SK-N-SH treated with all-trans-retinoic acid at 6 μM for 48 hours (cell line): Measurements from ENCODE around the gene UBE3C.

ENCODE experiments used
- ATAC-seq: fragments of 200-7000 bp; cut with Tn5 transposase; 3 replicates; pipeline ENCODE4 v1.9.1; 2020; ENCODE audit warnings: mild to moderate bottlenecking, moderate library complexity
- ARNTL ChIP-seq: fragments of 450-650 bp; formaldehyde crosslinking; IDR thresholded peaks from 2 replicates; pipeline ENCODE4 v1.5.0; 2020; ENCODE audit warnings: low read depth, mild to moderate bottlenecking, moderate library complexity, borderline replicate concordance
- BACH2 ChIP-seq: fragments of 250-450 bp; sonication (Bioruptor Pico); IDR thresholded peaks from 2 replicates; pipeline ENCODE4 v1.9.0; 2021; ENCODE audit warnings: mild to moderate bottlenecking, borderline replicate concordance
- CSDC2 ChIP-seq: fragments of 250-450 bp; sonication (Bioruptor Pico); IDR thresholded peaks from 2 replicates; pipeline ENCODE4 v1.5.0; 2020; ENCODE audit warnings: mild to moderate bottlenecking, moderate library complexity
- CSRNP3 ChIP-seq: fragments of 250-450 bp; sonication (Bioruptor Pico); IDR thresholded peaks from 2 replicates; pipeline ENCODE4 v1.5.1; 2021; ENCODE audit warnings: mild to moderate bottlenecking, moderate library complexity
- ESRRG ChIP-seq: fragments of 250-450 bp; sonication (Bioruptor Pico); IDR thresholded peaks from 2 replicates; pipeline ENCODE4 v1.6.1; 2021; ENCODE audit warnings: mild to moderate bottlenecking
- ISL1 ChIP-seq: fragments of 250-450 bp; sonication (Bioruptor Pico); IDR thresholded peaks from 2 replicates; pipeline ENCODE4 v2.1.2; 2022; ENCODE audit warnings: mild to moderate bottlenecking, moderate library complexity
- OSR1 ChIP-seq: fragments of 250-450 bp; sonication (Bioruptor Pico); IDR thresholded peaks from 2 replicates; pipeline ENCODE4 v1.8.0; 2022; ENCODE audit warnings: moderate library complexity, mild to moderate bottlenecking, inconsistent platforms
- PPARA ChIP-seq: fragments of 250-450 bp; sonication (Bioruptor Pico); IDR thresholded peaks from 2 replicates; pipeline ENCODE4 v1.5.0; 2020; ENCODE audit warnings: mild to moderate bottlenecking, borderline replicate concordance
- RARB ChIP-seq: fragments of 250-450 bp; sonication (Bioruptor Pico); IDR thresholded peaks from 2 replicates; pipeline ENCODE4 v1.8.0; 2021; ENCODE audit warnings: mild to moderate bottlenecking, moderate library complexity
- SNAI2 ChIP-seq: fragments of 250-450 bp; sonication (Bioruptor Pico); IDR thresholded peaks from 2 replicates; pipeline ENCODE4 v1.5.0; 2020; ENCODE audit warnings: mild to moderate bottlenecking, moderate library complexity
- TCF4 ChIP-seq: fragments of 250-450 bp; sonication (Bioruptor Pico); IDR thresholded peaks from 2 replicates; pipeline ENCODE4 v1.8.0; 2021; ENCODE audit warnings: mild to moderate bottlenecking, moderate library complexity, borderline replicate concordance
- TOX ChIP-seq: fragments of 250-450 bp; sonication (Bioruptor Pico); IDR thresholded peaks from 2 replicates; pipeline ENCODE4 v1.8.0; 2021; ENCODE audit warnings: mild to moderate bottlenecking, moderate library complexity, borderline replicate concordance
- ZC3H10 ChIP-seq: fragments of 250-450 bp; sonication (Bioruptor Pico); IDR thresholded peaks from 2 replicates; pipeline ENCODE4 v1.5.1; 2021; ENCODE audit warnings: mild to moderate bottlenecking, moderate library complexity
- ZFP3 ChIP-seq: fragments of 250-450 bp; sonication (Bioruptor Pico); IDR thresholded peaks from 2 replicates; pipeline ENCODE4 v1.5.0; 2020; ENCODE audit warnings: mild to moderate bottlenecking, moderate library complexity
- ZFP30 ChIP-seq: fragments of 450-650 bp; formaldehyde crosslinking; IDR thresholded peaks from 2 replicates; pipeline ENCODE4 v1.5.0; 2022; ENCODE audit warnings: mild to moderate bottlenecking, moderate library complexity
- ZNF565 ChIP-seq: fragments of 450-650 bp; formaldehyde crosslinking; conservative IDR thresholded peaks from 2 replicates; pipeline ENCODE4 v1.5.0; 2020; ENCODE audit warnings: low read depth, mild to moderate bottlenecking, moderate library complexity
- ZNF70 ChIP-seq: fragments of 450-650 bp; formaldehyde crosslinking; IDR thresholded peaks from 2 replicates; pipeline ENCODE4 v1.5.0; 2020; ENCODE audit warnings: mild to moderate bottlenecking, moderate library complexity
- ZNF8 ChIP-seq: fragments of 450-650 bp; formaldehyde crosslinking; IDR thresholded peaks from 2 replicates; pipeline ENCODE4 v1.5.0; 2020; ENCODE audit warnings: mild to moderate bottlenecking, moderate library complexity
- TF ChIP-seq, protein P1 (sequence below): fragments of 250-450 bp; sonication (Bioruptor Pico); IDR thresholded peaks from 2 replicates; pipeline ENCODE4 v1.8.0; 2020; ENCODE audit warnings: mild to moderate bottlenecking, moderate library complexity, borderline replicate concordance
- TF ChIP-seq, protein P2 (sequence below): fragments of 250-450 bp; sonication (Bioruptor Pico); IDR thresholded peaks from 2 replicates; pipeline ENCODE4 v1.5.0; 2020; ENCODE audit warnings: mild to moderate bottlenecking, moderate library complexity
- TF ChIP-seq, protein P3 (sequence below): fragments of 250-450 bp; sonication (Bioruptor Pico); IDR thresholded peaks from 2 replicates; pipeline ENCODE4 v1.8.0; 2021; ENCODE audit warnings: low read depth, mild to moderate bottlenecking, moderate library complexity, borderline replicate concordance
- TF ChIP-seq, protein P4 (sequence below): fragments of 250-450 bp; sonication (Bioruptor Pico); IDR thresholded peaks from 2 replicates; pipeline ENCODE4 v1.5.1; 2020; ENCODE audit warnings: low read depth, mild to moderate bottlenecking, moderate library complexity

Gene UBE3C

DNA sequence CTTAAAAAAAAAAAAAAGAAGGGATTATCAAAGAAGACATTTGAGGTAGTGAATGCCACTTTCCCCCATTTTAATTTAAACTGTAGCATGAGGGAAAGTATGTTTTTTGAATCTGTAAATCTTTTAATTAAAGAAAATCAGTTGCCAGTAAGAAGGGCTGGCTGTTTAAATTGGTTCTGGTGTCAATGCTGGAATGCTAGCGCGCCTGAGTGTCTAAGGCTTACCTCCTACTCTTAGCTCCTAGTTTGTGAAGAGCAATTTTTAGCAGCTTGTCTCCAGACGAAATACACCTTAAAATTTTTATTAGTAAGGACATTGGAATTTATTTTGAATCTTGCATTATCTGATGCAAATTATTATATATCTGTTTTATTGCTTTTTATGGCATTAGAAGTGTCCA, 54.1 kb downstream of the UBE3C start (continued):
- no peak for TF ChIP-seq PPARA
- no peak for TF ChIP-seq ZC3H10

- TF ChIP-seq ESRRG (CRISPR knock-in tag) (no peak), CSDC2 (CRISPR knock-in tag) (no peak), ZNF8 (CRISPR knock-in tag) (no peak), ZC3H10 (no peak), PPARA (no peak)
- TF ChIP-seq, protein P1, sequence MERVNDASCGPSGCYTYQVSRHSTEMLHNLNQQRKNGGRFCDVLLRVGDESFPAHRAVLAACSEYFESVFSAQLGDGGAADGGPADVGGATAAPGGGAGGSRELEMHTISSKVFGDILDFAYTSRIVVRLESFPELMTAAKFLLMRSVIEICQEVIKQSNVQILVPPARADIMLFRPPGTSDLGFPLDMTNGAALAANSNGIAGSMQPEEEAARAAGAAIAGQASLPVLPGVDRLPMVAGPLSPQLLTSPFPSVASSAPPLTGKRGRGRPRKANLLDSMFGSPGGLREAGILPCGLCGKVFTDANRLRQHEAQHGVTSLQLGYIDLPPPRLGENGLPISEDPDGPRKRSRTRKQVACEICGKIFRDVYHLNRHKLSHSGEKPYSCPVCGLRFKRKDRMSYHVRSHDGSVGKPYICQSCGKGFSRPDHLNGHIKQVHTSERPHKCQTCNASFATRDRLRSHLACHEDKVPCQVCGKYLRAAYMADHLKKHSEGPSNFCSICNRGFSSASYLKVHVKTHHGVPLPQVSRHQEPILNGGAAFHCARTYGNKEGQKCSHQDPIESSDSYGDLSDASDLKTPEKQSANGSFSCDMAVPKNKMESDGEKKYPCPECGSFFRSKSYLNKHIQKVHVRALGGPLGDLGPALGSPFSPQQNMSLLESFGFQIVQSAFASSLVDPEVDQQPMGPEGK: no peak
- ATAC-seq: no peak
Measured at GRCh38 chr7:157193274-157193673, 54.5 kb downstream of the UBE3C start.

DNA sequence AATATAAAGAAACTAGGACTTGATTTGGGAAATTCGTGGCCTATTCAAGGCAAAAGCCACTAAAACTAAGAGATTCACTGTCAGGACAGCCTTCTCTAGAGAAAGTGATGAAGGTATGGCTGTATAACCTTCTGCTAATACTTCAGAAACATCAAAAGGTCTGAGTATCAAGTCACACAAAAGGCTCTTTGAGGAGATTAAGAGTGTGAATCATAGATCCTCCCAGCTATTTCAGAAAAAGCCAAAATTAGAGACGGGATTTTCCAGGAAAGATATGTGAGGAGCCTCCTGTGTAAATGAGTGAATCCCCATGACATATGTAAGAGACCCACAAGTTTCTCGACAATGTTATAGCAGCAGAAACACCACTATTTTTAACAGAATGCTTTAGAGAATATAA, 56.2 kb downstream of the UBE3C start:
- TF ChIP-seq TCF4 (CRISPR knock-in tag) (no peak), ZFP30 (CRISPR knock-in tag) (no peak), ZC3H10 (no peak), CSRNP3 (CRISPR knock-in tag) (no peak), ISL1 (no peak), PPARA (no peak), RARB (CRISPR knock-in tag) (no peak), SNAI2 (CRISPR knock-in tag) (no peak), TOX (CRISPR knock-in tag) (no peak), CSDC2 (CRISPR knock-in tag) (no peak), ZNF70 (CRISPR knock-in tag) (no peak), BACH2 (CRISPR knock-in tag) (no peak), OSR1 (CRISPR knock-in tag) (no peak), ARNTL (CRISPR knock-in tag) (no peak), ZNF565 (CRISPR knock-in tag) (no peak), ZFP3 (CRISPR knock-in tag) (no peak)
- TF ChIP-seq, protein P2, sequence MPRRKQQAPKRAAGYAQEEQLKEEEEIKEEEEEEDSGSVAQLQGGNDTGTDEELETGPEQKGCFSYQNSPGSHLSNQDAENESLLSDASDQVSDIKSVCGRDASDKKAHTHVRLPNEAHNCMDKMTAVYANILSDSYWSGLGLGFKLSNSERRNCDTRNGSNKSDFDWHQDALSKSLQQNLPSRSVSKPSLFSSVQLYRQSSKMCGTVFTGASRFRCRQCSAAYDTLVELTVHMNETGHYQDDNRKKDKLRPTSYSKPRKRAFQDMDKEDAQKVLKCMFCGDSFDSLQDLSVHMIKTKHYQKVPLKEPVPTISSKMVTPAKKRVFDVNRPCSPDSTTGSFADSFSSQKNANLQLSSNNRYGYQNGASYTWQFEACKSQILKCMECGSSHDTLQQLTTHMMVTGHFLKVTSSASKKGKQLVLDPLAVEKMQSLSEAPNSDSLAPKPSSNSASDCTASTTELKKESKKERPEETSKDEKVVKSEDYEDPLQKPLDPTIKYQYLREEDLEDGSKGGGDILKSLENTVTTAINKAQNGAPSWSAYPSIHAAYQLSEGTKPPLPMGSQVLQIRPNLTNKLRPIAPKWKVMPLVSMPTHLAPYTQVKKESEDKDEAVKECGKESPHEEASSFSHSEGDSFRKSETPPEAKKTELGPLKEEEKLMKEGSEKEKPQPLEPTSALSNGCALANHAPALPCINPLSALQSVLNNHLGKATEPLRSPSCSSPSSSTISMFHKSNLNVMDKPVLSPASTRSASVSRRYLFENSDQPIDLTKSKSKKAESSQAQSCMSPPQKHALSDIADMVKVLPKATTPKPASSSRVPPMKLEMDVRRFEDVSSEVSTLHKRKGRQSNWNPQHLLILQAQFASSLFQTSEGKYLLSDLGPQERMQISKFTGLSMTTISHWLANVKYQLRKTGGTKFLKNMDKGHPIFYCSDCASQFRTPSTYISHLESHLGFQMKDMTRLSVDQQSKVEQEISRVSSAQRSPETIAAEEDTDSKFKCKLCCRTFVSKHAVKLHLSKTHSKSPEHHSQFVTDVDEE (CRISPR knock-in tag): no peak
- TF ChIP-seq, protein P3, sequence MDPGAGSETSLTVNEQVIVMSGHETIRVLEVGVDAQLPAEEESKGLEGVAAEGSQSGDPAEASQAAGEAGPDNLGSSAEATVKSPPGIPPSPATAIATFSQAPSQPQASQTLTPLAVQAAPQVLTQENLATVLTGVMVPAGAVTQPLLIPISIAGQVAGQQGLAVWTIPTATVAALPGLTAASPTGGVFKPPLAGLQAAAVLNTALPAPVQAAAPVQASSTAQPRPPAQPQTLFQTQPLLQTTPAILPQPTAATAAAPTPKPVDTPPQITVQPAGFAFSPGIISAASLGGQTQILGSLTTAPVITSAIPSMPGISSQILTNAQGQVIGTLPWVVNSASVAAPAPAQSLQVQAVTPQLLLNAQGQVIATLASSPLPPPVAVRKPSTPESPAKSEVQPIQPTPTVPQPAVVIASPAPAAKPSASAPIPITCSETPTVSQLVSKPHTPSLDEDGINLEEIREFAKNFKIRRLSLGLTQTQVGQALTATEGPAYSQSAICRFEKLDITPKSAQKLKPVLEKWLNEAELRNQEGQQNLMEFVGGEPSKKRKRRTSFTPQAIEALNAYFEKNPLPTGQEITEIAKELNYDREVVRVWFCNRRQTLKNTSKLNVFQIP (CRISPR knock-in tag): no peak
- TF ChIP-seq, protein P1: no peak
- TF ChIP-seq, protein P4, sequence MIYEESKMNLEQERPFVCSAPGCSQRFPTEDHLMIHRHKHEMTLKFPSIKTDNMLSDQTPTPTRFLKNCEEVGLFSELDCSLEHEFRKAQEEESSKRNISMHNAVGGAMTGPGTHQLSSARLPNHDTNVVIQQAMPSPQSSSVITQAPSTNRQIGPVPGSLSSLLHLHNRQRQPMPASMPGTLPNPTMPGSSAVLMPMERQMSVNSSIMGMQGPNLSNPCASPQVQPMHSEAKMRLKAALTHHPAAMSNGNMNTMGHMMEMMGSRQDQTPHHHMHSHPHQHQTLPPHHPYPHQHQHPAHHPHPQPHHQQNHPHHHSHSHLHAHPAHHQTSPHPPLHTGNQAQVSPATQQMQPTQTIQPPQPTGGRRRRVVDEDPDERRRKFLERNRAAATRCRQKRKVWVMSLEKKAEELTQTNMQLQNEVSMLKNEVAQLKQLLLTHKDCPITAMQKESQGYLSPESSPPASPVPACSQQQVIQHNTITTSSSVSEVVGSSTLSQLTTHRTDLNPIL: no peak
- ATAC-seq: no peak
